HEK293 (cell line): ENCODE measurements around the gene TBC1D22A.

Source experiments
- HOXC10 ChIP-seq: sonication (generic); formaldehyde crosslinking; IDR thresholded peaks from 2 replicates; pipeline ENCODE4 v1.8.1; 2023; ENCODE audit warnings: mild to moderate bottlenecking, missing genetic modification reagents
- INSM2 ChIP-seq: fragments of 450-650 bp; formaldehyde crosslinking; IDR thresholded peaks from 2 replicates; pipeline ENCODE4 v1.5.1; 2016; ENCODE audit warnings: missing biosample characterization, missing genetic modification characterization
- KLF7 ChIP-seq: fragments of 450-650 bp; formaldehyde crosslinking; IDR thresholded peaks from 2 replicates; pipeline ENCODE4 v1.5.1; 2016; ENCODE audit warnings: missing biosample characterization, missing genetic modification characterization, borderline replicate concordance
- KLF8 ChIP-seq: fragments of 450-650 bp; formaldehyde crosslinking; IDR thresholded peaks from 2 replicates; pipeline ENCODE4 v1.5.1; 2016; ENCODE audit warnings: missing biosample characterization, missing genetic modification characterization
- KLF9 ChIP-seq: fragments of 450-650 bp; formaldehyde crosslinking; IDR thresholded peaks from 2 replicates; pipeline ENCODE4 v1.5.1; 2016; ENCODE audit warnings: missing biosample characterization, missing genetic modification characterization, low read depth
- MYNN ChIP-seq: fragments of 450-650 bp; formaldehyde crosslinking; IDR thresholded peaks from 2 replicates; pipeline ENCODE4 v1.5.1; 2016; ENCODE audit warnings: missing biosample characterization, missing genetic modification characterization, borderline replicate concordance
- OSR2 ChIP-seq: fragments of 450-650 bp; formaldehyde crosslinking; IDR thresholded peaks from 2 replicates; pipeline ENCODE4 v1.5.1; 2016; ENCODE audit warnings: missing biosample characterization, missing genetic modification characterization
- RBAK ChIP-seq: fragments of 450-650 bp; formaldehyde crosslinking; IDR thresholded peaks from 2 replicates; pipeline ENCODE4 v1.5.1; 2016; ENCODE audit warnings: missing biosample characterization, missing genetic modification characterization
- SALL2 ChIP-seq: fragments of 450-650 bp; formaldehyde crosslinking; IDR thresholded peaks from 2 replicates; pipeline ENCODE4 v1.5.0; 2017; ENCODE audit warnings: missing biosample characterization, mild to moderate bottlenecking, missing genetic modification characterization, borderline replicate concordance
- SCRT1 ChIP-seq: fragments of 450-650 bp; formaldehyde crosslinking; IDR thresholded peaks from 2 replicates; pipeline ENCODE4 v1.5.1; 2016; ENCODE audit warnings: missing biosample characterization, missing genetic modification characterization, borderline replicate concordance
- ZFHX2 ChIP-seq: fragments of 450-650 bp; formaldehyde crosslinking; conservative IDR thresholded peaks from 2 replicates; pipeline ENCODE4 v1.5.1; 2016; ENCODE audit warnings: missing biosample characterization, missing genetic modification characterization
- ZIC2 ChIP-seq: fragments of 450-650 bp; formaldehyde crosslinking; IDR thresholded peaks from 2 replicates; pipeline ENCODE4 v1.5.1; 2016; ENCODE audit warnings: missing biosample characterization, missing genetic modification characterization
- ZNF133 ChIP-seq: fragments of 450-650 bp; formaldehyde crosslinking; IDR thresholded peaks from 2 replicates; pipeline ENCODE4 v1.5.1; 2016; ENCODE audit warnings: missing biosample characterization, missing genetic modification characterization
- ZNF174 ChIP-seq: fragments of 450-650 bp; formaldehyde crosslinking; IDR thresholded peaks from 2 replicates; pipeline ENCODE4 v1.5.0; 2017; ENCODE audit warnings: missing biosample characterization, mild to moderate bottlenecking, missing genetic modification characterization
- ZNF335 ChIP-seq: fragments of 450-650 bp; formaldehyde crosslinking; conservative IDR thresholded peaks from 2 replicates; pipeline ENCODE4 v1.5.1; 2016; ENCODE audit warnings: missing biosample characterization, missing genetic modification characterization
- ZNF354C ChIP-seq: fragments of 450-650 bp; formaldehyde crosslinking; IDR thresholded peaks from 2 replicates; pipeline ENCODE4 v1.5.1; 2016; ENCODE audit warnings: missing biosample characterization, missing genetic modification characterization, low read depth, borderline replicate concordance
- ZNF366 ChIP-seq: fragments of 450-650 bp; formaldehyde crosslinking; conservative IDR thresholded peaks from 2 replicates; pipeline ENCODE4 v1.5.1; 2016; ENCODE audit warnings: missing biosample characterization, missing genetic modification characterization
- ZNF510 ChIP-seq: fragments of 450-650 bp; formaldehyde crosslinking; IDR thresholded peaks from 2 replicates; pipeline ENCODE4 v1.5.1; 2018; ENCODE audit warnings: mild to moderate bottlenecking, missing genetic modification characterization, missing biosample characterization; ENCODE audit not compliant: insufficient replicate concordance
- ZNF561 ChIP-seq: fragments of 450-650 bp; IDR thresholded peaks from 2 replicates; pipeline ENCODE4 v1.5.1; 2018; ENCODE audit warnings: missing biosample characterization, missing genetic modification characterization, borderline replicate concordance
- ZNF585B ChIP-seq: fragments of 450-650 bp; formaldehyde crosslinking; IDR thresholded peaks from 2 replicates; pipeline ENCODE4 v1.5.1; 2016; ENCODE audit warnings: missing biosample characterization, missing genetic modification characterization
- ZNF629 ChIP-seq: fragments of 450-650 bp; formaldehyde crosslinking; IDR thresholded peaks from 2 replicates; pipeline ENCODE4 v1.5.1; 2017; ENCODE audit warnings: missing biosample characterization, missing genetic modification characterization
- ZNF707 ChIP-seq: fragments of 450-650 bp; formaldehyde crosslinking; IDR thresholded peaks from 2 replicates; pipeline ENCODE4 v1.5.1; 2016; ENCODE audit warnings: missing biosample characterization, missing genetic modification characterization
- ZNF776 ChIP-seq: fragments of 450-650 bp; formaldehyde crosslinking; IDR thresholded peaks from 2 replicates; pipeline ENCODE4 v1.5.0; 2017; ENCODE audit warnings: missing biosample characterization, missing genetic modification characterization, borderline replicate concordance
- ZSCAN4 ChIP-seq: fragments of 450-650 bp; formaldehyde crosslinking; IDR thresholded peaks from 2 replicates; pipeline ENCODE4 v1.5.1; 2017; ENCODE audit warnings: missing biosample characterization, missing genetic modification characterization
- TF ChIP-seq, protein P1 (sequence below): fragments of 450-650 bp; formaldehyde crosslinking; IDR thresholded peaks from 2 replicates; pipeline ENCODE4 v1.5.1; 2017; ENCODE audit warnings: missing biosample characterization, mild to moderate bottlenecking, missing genetic modification characterization, moderate library complexity
- TF ChIP-seq, protein P2 (sequence below): fragments of 450-650 bp; formaldehyde crosslinking; IDR thresholded peaks from 2 replicates; pipeline ENCODE4 v1.5.0; 2017; ENCODE audit warnings: missing biosample characterization, missing genetic modification characterization, borderline replicate concordance
- TF ChIP-seq, protein P3 (sequence below): fragments of 450-650 bp; IDR thresholded peaks from 2 replicates; pipeline ENCODE4 v1.5.1; 2018; ENCODE audit warnings: missing biosample characterization, missing genetic modification characterization
- TF ChIP-seq, protein P4 (sequence below): fragments of 450-650 bp; formaldehyde crosslinking; IDR thresholded peaks from 2 replicates; pipeline ENCODE4 v1.5.1; 2016; ENCODE audit warnings: missing biosample characterization, missing genetic modification characterization
- TF ChIP-seq, protein P5 (sequence below): fragments of 450-650 bp; formaldehyde crosslinking; IDR thresholded peaks from 2 replicates; pipeline ENCODE4 v1.5.1; 2016; ENCODE audit warnings: missing biosample characterization, missing genetic modification characterization

The TBC1D22A gene

GRCh38 chr22:47129902-47130635 lies 367.6 kb downstream of the TBC1D22A start (continued):
- TF ChIP-seq, protein P1, sequence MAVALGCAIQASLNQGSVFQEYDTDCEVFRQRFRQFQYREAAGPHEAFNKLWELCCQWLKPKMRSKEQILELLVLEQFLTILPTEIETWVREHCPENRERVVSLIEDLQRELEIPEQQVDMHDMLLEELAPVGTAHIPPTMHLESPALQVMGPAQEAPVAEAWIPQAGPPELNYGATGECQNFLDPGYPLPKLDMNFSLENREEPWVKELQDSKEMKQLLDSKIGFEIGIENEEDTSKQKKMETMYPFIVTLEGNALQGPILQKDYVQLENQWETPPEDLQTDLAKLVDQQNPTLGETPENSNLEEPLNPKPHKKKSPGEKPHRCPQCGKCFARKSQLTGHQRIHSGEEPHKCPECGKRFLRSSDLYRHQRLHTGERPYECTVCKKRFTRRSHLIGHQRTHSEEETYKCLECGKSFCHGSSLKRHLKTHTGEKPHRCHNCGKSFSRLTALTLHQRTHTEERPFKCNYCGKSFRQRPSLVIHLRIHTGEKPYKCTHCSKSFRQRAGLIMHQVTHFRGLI (tag by site-specific recombination) = no peak
- TF ChIP-seq ZNF335 (tag by site-specific recombination) (no peak), SALL2 (tag by site-specific recombination) (no peak), ZFHX2 (tag by site-specific recombination) (peak; percentile 37), ZNF585B (tag by site-specific recombination) (no peak), ZNF629 (peak; percentile 45; the same call in 1 of the 2 replicates), ZNF354C (tag by site-specific recombination) (no peak), MYNN (tag by site-specific recombination) (no peak), ZNF174 (tag by site-specific recombination) (no peak), ZNF133 (tag by site-specific recombination) (no peak), RBAK (no peak), KLF7 (tag by site-specific recombination) (no peak), OSR2 (no peak), ZNF366 (tag by site-specific recombination) (0 out of 2 replicates have a peak, but pooled peaks have one; percentile 20), ZNF707 (tag by site-specific recombination) (no peak), ZIC2 (tag by site-specific recombination) (peak; percentile 31), ZNF561 (tag by site-specific recombination) (no peak), KLF8 (no peak), ZNF776 (tag by site-specific recombination) (no peak), HOXC10 (no peak), SCRT1 (tag by site-specific recombination) (no peak), ZNF510 (tag by site-specific recombination) (no peak), INSM2 (tag by site-specific recombination) (no peak), ZSCAN4 (tag by site-specific recombination) (no peak), KLF9 (no peak)
- TF ChIP-seq, protein P2, sequence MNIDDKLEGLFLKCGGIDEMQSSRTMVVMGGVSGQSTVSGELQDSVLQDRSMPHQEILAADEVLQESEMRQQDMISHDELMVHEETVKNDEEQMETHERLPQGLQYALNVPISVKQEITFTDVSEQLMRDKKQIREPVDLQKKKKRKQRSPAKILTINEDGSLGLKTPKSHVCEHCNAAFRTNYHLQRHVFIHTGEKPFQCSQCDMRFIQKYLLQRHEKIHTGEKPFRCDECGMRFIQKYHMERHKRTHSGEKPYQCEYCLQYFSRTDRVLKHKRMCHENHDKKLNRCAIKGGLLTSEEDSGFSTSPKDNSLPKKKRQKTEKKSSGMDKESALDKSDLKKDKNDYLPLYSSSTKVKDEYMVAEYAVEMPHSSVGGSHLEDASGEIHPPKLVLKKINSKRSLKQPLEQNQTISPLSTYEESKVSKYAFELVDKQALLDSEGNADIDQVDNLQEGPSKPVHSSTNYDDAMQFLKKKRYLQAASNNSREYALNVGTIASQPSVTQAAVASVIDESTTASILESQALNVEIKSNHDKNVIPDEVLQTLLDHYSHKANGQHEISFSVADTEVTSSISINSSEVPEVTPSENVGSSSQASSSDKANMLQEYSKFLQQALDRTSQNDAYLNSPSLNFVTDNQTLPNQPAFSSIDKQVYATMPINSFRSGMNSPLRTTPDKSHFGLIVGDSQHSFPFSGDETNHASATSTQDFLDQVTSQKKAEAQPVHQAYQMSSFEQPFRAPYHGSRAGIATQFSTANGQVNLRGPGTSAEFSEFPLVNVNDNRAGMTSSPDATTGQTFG = no peak
- TF ChIP-seq, protein P3, sequence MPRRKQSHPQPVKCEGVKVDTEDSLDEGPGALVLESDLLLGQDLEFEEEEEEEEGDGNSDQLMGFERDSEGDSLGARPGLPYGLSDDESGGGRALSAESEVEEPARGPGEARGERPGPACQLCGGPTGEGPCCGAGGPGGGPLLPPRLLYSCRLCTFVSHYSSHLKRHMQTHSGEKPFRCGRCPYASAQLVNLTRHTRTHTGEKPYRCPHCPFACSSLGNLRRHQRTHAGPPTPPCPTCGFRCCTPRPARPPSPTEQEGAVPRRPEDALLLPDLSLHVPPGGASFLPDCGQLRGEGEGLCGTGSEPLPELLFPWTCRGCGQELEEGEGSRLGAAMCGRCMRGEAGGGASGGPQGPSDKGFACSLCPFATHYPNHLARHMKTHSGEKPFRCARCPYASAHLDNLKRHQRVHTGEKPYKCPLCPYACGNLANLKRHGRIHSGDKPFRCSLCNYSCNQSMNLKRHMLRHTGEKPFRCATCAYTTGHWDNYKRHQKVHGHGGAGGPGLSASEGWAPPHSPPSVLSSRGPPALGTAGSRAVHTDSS (tag by site-specific recombination) = no peak
- TF ChIP-seq, protein P4, sequence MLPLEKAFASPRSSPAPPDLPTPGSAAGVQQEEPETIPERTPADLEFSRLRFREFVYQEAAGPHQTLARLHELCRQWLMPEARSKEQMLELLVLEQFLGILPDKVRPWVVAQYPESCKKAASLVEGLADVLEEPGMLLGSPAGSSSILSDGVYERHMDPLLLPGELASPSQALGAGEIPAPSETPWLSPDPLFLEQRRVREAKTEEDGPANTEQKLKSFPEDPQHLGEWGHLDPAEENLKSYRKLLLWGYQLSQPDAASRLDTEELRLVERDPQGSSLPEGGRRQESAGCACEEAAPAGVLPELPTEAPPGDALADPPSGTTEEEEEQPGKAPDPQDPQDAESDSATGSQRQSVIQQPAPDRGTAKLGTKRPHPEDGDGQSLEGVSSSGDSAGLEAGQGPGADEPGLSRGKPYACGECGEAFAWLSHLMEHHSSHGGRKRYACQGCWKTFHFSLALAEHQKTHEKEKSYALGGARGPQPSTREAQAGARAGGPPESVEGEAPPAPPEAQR = no peak
- TF ChIP-seq, protein P5, sequence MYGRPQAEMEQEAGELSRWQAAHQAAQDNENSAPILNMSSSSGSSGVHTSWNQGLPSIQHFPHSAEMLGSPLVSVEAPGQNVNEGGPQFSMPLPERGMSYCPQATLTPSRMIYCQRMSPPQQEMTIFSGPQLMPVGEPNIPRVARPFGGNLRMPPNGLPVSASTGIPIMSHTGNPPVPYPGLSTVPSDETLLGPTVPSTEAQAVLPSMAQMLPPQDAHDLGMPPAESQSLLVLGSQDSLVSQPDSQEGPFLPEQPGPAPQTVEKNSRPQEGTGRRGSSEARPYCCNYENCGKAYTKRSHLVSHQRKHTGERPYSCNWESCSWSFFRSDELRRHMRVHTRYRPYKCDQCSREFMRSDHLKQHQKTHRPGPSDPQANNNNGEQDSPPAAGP (tag by site-specific recombination) = peak; percentile 94; the same call in 1 of the 2 replicates
